ENCODE data around the gene CEP350. TPM values are rescaled to one million over a fixed set of nuclear protein-coding genes. Genes with fewer than 3 reads are reported as not detected.

CEP350 gene
- total RNA-seq, 2 experiments from 2014 or later: 48.6 to 54.2 TPM

DNA sequence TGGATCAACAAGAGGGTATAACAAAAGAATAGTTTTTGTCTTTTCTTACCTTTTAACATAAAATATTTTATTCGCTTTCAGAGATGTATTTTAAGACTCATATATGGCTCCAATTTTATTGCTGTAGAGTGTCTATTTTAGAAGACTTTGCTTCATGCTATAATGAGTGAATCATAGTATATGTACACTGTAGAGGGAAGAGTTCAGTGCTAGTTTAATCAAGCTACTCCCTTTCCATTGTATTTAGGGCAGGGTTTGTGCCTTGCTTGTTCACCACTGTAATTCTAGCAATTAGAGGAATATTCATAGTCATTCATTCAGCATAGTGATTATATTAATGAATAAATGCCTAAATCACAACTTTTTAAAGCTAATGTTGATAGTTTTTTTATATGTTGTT lies 78.8 kb downstream of the CEP350 start:
- DNase-seq (ENCODE audit: low spot score): no peak
- POLR2A ChIA-PET: interaction anchor here (1.2 kb wide), 2 partner anchors 9 to 15 kb away, joined by 5 to 7 read pairs; no protein-coding TSS in a partner anchor
- no peaks in the 10 kb centered on the region for H4K20me1 ChIP-seq (ENCODE audit: insufficient read depth, low read length)
- no peak for TF ChIP-seq EZH2phosphoT487 (IDR thresholded peaks at IDR 0.05; ENCODE audit: borderline replicate concordance, low read depth, low read length)
- TF ChIP-seq, protein P1, sequence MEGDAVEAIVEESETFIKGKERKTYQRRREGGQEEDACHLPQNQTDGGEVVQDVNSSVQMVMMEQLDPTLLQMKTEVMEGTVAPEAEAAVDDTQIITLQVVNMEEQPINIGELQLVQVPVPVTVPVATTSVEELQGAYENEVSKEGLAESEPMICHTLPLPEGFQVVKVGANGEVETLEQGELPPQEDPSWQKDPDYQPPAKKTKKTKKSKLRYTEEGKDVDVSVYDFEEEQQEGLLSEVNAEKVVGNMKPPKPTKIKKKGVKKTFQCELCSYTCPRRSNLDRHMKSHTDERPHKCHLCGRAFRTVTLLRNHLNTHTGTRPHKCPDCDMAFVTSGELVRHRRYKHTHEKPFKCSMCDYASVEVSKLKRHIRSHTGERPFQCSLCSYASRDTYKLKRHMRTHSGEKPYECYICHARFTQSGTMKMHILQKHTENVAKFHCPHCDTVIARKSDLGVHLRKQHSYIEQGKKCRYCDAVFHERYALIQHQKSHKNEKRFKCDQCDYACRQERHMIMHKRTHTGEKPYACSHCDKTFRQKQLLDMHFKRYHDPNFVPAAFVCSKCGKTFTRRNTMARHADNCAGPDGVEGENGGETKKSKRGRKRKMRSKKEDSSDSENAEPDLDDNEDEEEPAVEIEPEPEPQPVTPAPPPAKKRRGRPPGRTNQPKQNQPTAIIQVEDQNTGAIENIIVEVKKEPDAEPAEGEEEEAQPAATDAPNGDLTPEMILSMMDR (conservative IDR thresholded peaks at IDR 0.05; ENCODE audit: low read length): no peak
- no peaks in the 10 kb centered on the region for H3K79me2 ChIP-seq (ENCODE audit: insufficient read depth, low read depth, low read length)
- CTCF ChIA-PET (ENCODE audit: unreplicated experiment): interaction anchor here (0.6 kb wide), 1 partner anchor 16 kb away, joined by 3 read pairs; no protein-coding TSS in a partner anchor
- intact Hi-C loops (cut with micrococcal nuclease; ENCODE audit: unreplicated experiment): no loop called here
- no peaks in the 10 kb centered on the region for H3K9me3 ChIP-seq (ENCODE audit: low read length)
- H3K9me2 ChIP-seq (ENCODE audit: insufficient read depth, low read length): no peaks in the 10 kb centered on the region
- BruUV-seq (replicated peaks): no TSS peak
- H3K27ac ChIP-seq (ENCODE audit: low read depth, low read length, poor library complexity, severe bottlenecking): no peak overlapping the region
- H2AFZ ChIP-seq (ENCODE audit: low read length): no peak overlapping the region
- no peak overlapping the region for H3K4me2 ChIP-seq (ENCODE audit: low read length)
- H3K4me3 ChIP-seq (ENCODE audit: low read depth, low read length, poor library complexity, severe bottlenecking): no peak overlapping the region
- H3K36me3 ChIP-seq (ENCODE audit: insufficient read depth, low read length): peaks cover 69% of the 10 kb centered on the region
- H3K4me1 ChIP-seq (ENCODE audit: insufficient read depth, low read length, poor library complexity, severe bottlenecking): no peaks in the 10 kb centered on the region

DNA sequence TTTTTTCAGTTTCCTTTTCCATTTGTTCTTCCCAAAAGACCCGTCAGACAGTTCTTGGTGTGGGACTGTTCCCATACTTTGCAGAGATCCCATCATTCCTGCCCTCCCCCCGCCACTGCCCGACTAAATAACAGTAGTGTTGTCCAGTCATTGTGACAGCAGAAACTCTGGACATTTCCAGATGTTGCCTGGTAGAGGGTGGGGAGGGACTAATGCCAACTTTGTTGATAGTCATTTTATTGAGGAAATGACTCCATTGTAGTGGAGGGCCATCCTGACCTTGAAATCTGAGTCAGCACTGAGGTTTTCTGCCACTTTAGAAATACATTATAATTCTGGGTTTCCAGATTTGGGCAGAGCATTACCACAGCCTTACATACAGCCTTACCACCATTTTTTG lies 85.4 kb downstream of the CEP350 start:
- H4K20me1 ChIP-seq (ENCODE audit: insufficient read depth, low read length): no peaks in the 10 kb centered on the region
- no peak for TF ChIP-seq EZH2phosphoT487 (IDR thresholded peaks at IDR 0.05; ENCODE audit: borderline replicate concordance, low read depth, low read length)
- TF ChIP-seq, protein P1 (conservative IDR thresholded peaks at IDR 0.05; ENCODE audit: low read length): no peak
- H2AFZ ChIP-seq (ENCODE audit: low read length): no peak overlapping the region
- peaks cover 80% of the 10 kb centered on the region for H3K36me3 ChIP-seq (ENCODE audit: insufficient read depth, low read length)
- no peaks in the 10 kb centered on the region for H3K79me2 ChIP-seq (ENCODE audit: insufficient read depth, low read depth, low read length)
- intact Hi-C loops (cut with micrococcal nuclease; ENCODE audit: unreplicated experiment): no loop called here
- H3K27ac ChIP-seq (ENCODE audit: low read depth, low read length, poor library complexity, severe bottlenecking): no peak overlapping the region
- H3K9me2 ChIP-seq (ENCODE audit: insufficient read depth, low read length): no peaks in the 10 kb centered on the region
- H3K4me1 ChIP-seq (ENCODE audit: insufficient read depth, low read length, poor library complexity, severe bottlenecking): no peaks in the 10 kb centered on the region
- no peak overlapping the region for H3K4me2 ChIP-seq (ENCODE audit: low read length)
- no TSS peak for BruUV-seq (replicated peaks)
- POLR2A ChIA-PET: no interaction called here
- H3K4me3 ChIP-seq (ENCODE audit: low read depth, low read length, poor library complexity, severe bottlenecking): no peak overlapping the region
- no peak for DNase-seq (ENCODE audit: low spot score)
- H3K9me3 ChIP-seq (ENCODE audit: low read length): no peaks in the 10 kb centered on the region
- CTCF ChIA-PET (ENCODE audit: unreplicated experiment): no interaction called here

DNA sequence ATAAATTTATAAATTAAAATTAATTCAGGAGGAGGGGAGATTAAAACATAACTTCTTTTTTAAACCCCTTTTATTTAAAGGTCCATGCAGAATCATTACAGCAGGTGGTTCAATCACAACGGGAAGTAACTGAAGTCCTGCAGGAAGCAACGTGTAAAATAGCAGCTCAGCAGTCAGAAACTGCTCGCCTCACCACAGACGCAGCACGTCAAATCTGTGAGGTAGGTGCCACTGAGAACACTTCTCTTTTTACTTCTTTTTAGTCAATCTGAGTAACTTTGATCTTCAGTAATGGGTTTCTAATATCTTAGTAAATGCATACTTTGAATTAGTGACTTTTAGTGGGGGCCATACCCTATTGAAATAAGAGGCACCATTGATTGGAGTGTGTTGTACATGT lies 87.0 kb downstream of the CEP350 start:
- no peaks in the 10 kb centered on the region for H3K4me1 ChIP-seq (ENCODE audit: insufficient read depth, low read length, poor library complexity, severe bottlenecking)
- no peak overlapping the region for H3K27ac ChIP-seq (ENCODE audit: low read depth, low read length, poor library complexity, severe bottlenecking)
- ChIA-PET POLR2A (no interaction called here), CTCF (ENCODE audit: unreplicated experiment) (no interaction called here)
- no peaks in the 10 kb centered on the region for H3K79me2 ChIP-seq (ENCODE audit: insufficient read depth, low read depth, low read length)
- intact Hi-C loops (cut with micrococcal nuclease; ENCODE audit: unreplicated experiment): no loop called here
- TF ChIP-seq, protein P1 (conservative IDR thresholded peaks at IDR 0.05; ENCODE audit: low read length): no peak
- TF ChIP-seq EZH2phosphoT487 (IDR thresholded peaks at IDR 0.05; ENCODE audit: borderline replicate concordance, low read depth, low read length): no peak
- no peaks in the 10 kb centered on the region for H3K9me3 ChIP-seq (ENCODE audit: low read length)
- H3K4me2 ChIP-seq (ENCODE audit: low read length): no peak overlapping the region
- DNase-seq (ENCODE audit: low spot score): no peak
- H4K20me1 ChIP-seq (ENCODE audit: insufficient read depth, low read length): no peaks in the 10 kb centered on the region
- H3K9me2 ChIP-seq (ENCODE audit: insufficient read depth, low read length): no peaks in the 10 kb centered on the region
- BruUV-seq (replicated peaks): no TSS peak
- H3K4me3 ChIP-seq (ENCODE audit: low read depth, low read length, poor library complexity, severe bottlenecking): no peak overlapping the region
- no peak overlapping the region for H2AFZ ChIP-seq (ENCODE audit: low read length)
- peaks cover 81% of the 10 kb centered on the region for H3K36me3 ChIP-seq (ENCODE audit: insufficient read depth, low read length)
